ENCODE results near the gene HACD4.
"Not testable (repeated sequence)": the region's sequence is repeated elsewhere in the genome, so short reads cannot be mapped to it uniquely, and the experiment has no call there.

HACD4 gene

DNA sequence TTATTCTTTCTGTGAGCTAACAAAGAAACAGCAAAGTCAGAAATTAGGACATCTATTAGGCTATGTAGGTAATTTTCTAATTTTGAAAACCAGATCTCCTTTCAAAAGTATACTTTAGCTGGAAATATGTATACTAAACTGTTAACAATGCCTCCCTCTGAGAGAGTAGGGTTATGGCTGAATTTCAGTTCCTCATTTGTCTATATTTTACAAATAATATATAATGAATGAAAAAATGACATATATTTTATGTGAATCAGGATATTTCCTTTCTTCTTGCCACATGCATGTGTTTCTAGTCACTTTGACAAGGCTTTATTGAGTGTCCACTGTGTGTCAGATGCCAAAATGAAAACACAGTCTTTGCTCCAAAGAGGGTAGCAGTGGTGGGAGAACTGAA lies 15.4 kb downstream of the HACD4 start:
- no peak for DNase-seq

DNA sequence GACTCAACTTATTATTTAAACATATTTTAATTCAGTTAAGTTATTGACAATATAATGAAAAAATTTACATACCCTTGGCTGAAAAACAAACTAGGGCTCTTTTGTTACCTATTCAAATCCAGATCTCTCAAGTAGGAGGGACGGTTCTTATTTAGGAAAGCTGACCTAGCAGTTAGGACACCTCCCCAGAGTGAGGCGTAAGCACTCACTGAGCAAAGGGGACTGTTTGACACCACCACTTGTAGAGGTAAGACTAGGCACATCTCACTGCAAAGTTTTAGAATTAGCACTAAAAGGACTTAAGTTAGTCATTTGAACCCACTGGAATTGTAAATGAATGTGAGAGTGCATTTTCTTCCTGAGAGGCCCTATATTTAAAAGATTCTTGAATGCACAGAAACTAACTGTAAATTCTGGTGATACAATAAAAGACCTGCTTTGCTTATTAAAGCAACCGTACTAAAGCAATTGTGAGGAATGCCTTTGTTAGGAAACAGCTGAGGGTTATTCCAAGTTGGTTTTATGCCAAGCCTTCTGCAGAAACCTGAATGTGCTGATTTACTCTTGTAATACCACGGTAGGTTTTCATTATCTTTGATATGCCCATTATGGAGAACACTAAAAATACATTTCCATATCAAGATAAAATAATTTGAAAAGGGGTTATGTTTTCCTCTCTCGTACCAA lies 16.2 kb downstream of the HACD4 start:
- no peak for DNase-seq

DNA sequence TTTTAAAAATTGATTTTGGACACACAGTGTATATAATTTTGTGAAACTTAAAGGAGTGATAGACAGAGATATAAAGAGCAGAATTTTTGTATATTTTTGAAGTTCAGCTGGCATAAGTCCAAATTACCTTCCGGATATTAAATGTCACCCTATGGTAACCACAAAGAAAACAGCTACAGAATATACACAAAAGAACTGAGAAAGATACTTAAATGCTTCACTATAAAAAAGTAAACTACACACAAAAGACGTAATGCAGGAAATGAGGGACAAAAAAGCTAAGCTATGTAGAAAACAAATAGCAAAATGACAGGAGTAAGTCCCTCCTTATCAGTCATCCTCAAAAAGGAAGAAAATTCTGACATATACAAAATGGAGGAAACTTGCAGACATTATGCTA lies 29.4 kb downstream of the HACD4 start:
- DNase-seq, result no peak

DNA sequence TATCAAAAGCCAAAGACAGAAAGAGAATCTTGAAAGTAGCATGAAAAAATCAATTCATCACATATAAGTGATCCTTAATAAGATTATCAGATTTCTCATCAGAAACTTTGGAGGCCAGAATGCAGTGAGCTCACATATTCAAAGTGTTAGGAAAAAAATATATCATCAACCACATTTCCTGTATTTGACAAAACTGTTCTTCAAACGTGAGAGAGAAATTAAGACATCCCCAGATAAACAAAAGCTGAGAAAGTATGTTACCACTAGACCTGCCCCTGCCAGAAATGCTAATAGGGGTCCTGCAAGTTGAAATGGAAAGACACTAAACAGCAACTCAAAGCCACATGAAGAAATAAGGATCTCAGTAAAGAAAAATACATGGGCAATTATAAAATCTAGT lies 29.9 kb downstream of the HACD4 start:
- no peak for DNase-seq

DNA sequence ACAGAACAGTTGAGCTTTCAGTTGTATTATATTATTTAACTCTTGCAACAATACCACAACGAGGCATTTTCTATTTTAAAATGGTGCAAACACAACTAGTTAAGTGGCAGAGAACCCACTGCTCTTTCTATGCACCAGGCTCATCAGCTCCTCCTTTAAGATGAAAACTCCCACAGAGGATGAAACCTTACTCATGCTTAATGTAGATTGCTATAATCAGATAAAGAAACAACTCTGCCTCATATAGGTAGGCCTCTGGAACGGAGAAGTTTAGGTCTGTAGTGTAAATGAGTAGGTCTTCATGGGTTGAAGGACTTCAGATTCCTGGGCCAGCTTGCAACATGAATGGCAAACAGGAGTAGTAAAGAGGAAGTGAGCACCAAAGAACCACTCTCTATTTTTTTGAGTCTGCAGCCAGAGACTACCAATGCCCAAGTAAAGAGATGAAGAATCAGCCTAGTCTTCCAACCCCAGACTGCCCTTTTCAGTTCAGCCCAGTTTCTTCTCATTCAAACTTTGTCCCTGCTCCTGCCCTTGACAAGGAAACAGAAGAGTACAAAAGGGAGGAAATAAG lies 33.9 kb downstream of the HACD4 start:
- no peak for DNase-seq

DNA sequence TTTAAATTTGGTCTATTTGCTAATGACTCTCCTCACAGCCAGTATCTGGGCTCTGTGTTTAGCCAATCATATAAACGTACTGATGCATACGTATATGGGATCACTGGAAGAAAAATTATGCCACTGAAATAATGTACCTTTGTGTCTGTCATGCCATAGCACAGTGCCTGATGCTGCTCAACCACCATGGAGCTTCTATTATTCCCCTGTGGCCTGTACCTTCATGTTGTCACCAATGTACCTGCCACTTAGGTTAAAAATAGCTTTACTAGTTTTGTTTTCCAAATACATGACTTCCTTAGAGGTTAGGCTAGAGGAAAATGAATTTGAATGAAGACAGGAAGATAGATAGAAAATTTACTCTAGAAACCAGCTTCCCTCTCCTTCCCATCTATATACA lies 34.6 kb downstream of the HACD4 start:
- no peak for DNase-seq

DNA sequence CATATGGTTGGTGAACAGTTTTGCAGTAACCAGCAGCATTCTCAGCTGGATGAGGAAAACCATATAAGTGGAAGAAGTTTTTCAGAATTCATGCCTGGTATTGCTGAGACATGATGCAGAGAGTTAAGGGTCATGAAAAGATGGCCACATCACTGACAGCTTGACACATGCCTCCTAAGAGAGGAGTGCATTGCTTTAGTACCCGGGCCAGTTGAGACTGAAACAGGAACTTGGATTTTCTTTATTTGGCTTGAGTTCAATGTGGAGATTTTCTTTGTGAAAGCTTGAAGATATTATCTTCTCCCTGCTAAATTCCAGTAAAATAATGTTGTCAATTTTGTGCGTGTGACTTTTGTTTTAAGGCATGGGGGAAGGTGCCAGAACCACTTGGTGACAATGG lies 35.8 kb downstream of the HACD4 start:
- no peak for DNase-seq

DNA sequence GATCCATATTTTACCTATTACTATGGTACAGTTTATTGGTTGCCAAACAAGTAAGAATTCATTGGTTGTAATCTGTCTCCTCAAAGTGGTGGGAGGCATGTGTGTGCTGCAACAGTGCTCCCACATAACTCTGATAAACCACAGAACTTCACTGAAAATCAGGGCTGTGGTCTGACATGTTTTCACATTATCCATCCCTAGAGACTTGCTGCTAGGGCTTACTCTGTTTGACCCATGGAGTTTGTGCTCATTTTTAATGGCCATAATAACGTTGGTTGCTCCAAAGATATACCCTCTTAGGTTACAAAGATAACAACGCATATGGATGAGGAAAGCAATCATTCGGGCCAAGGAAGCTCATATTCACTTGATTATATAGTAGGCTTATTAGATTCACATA lies 37.0 kb downstream of the HACD4 start:
- no peak for DNase-seq

DNA sequence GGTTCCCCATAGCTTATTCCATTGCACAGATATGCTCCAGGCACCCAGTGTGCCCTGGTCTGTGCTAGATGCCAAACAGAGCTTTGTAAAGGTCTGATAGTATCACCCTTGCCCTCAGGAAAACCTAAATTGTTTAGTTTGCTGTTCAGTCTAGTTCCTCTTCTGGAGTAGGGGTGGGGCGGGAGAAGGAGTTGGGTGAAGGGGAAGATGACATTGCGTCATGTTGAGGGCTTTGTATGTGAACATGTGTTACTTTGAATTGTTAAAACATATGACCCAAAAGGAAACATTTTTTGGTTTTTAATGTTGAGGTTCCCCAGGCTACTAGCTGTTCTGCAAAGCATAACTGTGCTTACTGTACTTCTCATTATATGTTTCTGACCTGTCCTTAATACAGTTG lies 40.6 kb downstream of the HACD4 start:
- DNase-seq, result no peak

DNA sequence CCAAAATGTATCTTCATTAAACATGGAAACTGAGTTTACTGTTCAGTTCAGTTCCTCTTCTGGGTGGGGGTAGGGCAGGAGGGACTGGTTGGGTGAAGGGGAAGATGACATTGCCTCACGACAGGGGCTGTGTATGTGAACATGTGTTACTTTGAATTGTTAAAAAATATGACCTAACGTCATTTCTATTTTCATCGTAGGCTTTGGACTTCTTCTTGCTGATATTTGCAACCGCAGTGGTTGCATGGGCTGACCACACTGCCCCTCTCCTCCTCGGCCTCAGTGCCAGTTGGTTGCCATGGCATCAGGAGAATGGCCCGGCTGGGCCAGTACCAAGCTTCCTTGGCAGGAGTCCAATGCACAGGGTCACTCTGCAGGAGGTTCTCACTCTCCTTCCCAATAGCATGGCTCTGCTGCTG lies 41.5 kb downstream of the HACD4 start:
- DNase-seq, result no peak

DNA sequence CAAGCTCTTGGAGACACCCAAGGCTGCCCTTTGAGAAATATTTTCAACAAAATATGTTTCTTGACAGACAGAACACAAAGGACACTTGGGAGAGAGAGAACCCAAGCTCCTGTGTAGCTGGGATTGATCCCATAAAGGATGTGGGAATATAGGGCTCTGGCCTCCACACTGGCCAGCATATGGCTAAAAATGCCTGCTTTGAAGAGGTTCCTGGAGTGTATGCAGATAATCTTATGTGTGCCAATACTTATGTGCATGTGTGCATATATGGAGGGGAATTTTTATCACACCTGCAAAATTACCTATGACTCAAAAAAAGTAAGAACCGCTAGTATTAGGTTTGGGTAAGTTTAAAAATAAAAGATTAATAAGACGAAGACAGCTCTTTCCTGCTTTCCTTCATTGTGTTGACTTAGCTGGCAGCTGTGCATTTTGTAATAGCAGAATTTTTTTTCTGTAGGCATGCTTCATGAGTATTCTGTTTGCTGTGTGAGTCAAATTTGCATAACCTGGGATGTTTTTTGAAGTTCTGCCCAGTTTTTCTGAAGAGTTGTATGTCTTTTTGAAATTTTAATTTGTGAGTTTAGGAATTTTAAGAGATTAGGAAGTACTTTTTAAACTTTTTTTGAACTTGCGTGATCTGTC lies 42.6 kb downstream of the HACD4 start:
- DNase-seq, result no peak

DNA sequence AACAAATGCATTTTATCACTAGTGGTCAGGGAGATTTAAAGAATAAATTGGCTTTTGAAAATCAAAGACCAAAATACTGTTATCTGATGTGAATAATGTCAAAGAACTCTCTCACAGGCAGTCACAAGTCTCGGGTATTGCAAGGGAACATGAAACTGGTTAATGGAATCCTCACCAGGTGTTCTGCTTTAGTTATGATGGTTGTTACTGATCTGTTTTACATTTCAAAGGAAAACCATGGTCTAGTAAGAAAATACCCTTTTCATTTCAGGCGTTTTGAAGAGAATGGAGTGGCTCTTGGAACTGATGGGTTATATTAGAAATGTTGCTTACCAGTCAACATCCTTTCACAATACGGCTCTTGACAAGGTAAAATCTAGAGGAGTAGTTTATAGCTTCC lies 43.4 kb downstream of the HACD4 start:
- DNase-seq, result no peak

DNA sequence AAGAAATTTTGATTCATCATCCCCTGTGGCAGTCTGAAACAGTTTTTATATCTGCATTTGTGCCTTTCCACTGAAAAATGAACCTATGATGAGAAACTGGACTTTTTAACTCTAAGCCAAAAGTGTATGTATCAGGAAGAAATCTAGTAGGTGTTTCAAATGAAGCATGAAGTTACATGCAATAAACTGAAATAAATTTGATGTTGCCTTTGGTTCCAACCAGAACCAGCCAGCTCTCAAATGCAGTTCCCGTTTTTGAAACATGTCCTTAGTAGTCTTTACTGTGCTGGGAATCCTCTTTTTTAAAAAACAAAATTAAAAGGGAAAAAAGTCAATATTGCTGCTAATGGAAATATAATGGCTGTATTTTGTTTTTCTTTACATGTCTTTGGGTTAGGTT lies 43.9 kb downstream of the HACD4 start:
- DNase-seq, result no peak

DNA sequence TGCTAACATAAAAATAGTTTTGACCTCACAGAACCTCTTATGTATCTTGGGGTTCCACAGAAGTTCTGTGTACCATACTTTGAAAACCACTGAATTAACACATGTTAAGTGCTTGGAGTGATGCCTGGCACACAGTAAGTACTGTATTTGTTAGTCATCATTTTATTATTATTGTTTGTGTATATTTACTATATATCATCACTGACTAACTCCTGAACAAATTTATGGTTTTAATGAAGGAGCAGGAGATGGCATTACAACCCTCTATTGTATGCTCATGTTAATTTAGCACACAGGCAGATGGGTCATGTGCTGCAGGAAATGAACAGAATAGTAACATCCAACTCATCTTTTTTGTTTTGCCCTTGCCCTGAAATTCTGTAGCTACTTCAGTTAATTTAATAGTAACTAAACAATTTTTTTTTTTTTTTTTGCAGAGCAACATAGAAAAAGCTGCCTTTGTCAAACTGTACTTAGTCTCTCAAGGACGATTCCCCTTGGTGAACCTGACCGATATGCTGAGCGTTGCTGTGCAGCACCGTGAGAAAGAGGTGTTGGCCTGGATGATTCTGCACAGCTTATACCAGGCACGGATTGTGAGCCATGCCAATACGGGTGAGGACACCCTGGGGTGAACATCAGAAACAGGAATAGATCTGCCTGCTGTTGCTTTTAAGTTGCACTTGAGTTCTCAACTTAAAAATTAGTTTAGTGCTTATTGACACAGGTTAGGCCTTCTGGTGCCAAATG lies 45.4 kb downstream of the HACD4 start:
- DNase-seq, result no peak

DNA sequence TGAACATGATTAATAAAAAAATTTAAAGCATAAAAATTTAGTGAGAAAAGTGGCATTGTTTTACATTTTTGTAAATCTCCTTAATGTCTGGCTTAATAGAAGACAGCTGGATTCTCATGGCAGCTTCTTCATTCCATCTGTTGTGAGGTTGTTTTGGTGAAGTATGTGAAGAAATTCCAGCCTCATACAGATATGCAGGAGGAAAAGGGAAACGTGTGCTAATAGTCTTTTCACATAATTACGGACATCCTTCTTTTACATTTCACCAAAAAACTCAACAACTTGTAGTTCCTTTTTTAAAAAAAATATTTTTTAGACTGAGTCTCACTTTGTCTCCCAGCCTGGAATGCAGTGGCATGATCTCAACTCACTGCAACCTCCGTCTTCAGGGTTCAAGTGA lies 46.9 kb downstream of the HACD4 start:
- DNase-seq, result no peak

DNA sequence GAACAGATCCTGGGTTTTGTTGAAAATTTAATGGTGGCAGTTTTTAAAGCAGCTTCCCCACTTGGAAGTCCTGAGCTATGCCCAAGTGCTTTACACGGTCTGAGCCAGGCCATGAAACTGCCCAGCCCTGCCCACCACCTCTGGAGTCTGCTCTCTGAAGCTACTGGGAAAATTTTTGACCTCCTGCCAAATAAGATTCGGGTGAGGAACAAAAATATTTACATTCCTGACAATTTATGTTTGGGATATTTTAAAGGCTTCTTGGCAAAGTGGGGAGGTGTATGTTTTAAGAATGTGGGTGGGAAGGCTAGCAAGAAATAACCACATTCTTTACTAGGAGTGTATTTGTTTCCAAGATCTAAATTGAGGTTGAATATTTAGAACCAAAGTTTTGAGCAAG lies 50.0 kb downstream of the HACD4 start:
- no peak for DNase-seq

DNA sequence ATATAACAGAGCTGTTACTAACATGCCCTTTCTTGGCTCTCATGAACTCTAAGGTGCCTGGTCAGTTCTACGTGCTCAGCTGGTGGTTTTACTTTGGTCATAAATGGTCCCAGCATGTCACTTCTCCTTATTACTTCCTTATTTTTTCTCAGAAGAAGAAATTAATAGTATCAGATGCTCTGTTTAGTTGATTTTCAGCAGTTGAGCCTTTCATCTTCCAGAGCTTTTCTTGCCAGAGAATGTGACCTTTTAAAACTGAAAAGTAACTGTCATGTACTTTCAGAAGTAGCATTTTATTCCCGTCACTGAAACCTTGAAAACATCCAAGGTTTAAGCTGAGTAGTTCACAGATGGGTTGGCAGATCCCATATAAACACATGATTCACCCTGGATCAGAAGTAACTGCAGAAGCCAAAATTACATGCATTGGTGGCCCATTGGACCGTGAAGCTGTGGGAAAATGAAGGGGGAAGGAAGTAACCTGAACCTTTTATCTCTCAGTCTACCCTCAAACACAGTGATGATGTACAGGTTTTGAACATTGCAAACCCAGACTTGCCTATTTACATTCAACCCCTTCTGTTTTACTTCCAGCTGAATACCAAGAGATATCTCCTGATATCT lies 50.5 kb downstream of the HACD4 start:
- no peak for DNase-seq

DNA sequence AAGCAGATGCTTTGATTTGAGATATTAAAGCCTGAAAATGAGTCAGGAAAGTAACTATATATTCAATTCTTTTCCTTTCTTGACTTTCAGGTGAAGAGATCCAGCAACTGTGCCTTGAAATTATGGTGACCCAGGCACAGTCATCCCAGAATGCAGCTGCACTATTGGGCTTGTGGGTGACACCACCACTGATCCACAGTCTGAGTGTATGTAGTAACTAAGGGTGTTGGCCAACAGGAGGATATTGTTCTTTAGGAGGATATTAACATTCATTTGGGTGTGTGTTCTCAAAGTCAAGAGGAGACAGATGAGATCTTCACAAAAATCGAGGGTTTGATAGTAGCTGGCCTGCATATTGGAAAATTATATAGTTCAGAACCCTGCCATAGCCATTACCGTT lies 53.2 kb downstream of the HACD4 start:
- no peak for DNase-seq

DNA sequence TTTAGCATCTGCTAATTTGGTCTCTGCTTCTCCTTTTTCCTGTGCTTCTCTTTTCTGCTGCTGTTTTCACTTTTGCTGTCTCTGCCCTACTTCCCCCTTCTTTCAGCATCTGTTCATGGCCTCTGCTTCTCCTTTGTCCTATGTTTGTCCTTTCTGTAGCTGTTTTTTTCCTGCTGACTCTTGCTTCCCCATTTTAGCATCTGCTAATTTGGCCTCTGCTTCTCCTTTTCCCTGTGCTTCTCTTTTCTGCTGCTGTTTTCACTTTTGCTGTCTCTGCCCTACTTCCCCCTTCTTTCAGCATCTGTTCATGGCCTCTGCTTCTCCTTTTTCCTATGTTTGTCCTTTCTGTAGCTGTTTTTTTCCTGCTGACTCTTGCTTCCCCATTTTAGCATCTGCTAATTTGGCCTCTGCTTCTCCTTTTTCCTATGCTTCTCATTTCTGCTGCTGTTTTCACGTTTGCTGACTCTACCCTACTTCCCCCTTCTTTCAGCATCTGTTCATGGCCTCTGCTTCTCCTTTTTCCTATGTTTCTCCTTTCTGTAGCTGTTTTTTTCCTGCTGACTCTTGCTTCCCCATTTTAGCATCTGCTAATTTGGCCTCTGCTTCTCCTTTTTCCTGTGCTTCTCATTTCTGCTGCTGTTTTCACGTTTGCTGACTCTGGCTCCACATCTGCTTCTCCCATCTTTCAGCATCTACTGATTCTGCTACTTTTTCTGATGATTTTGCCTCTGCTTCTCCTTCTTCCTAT lies 57.1 kb downstream of the HACD4 start:
- not testable (repeated sequence) for DNase-seq

DNA sequence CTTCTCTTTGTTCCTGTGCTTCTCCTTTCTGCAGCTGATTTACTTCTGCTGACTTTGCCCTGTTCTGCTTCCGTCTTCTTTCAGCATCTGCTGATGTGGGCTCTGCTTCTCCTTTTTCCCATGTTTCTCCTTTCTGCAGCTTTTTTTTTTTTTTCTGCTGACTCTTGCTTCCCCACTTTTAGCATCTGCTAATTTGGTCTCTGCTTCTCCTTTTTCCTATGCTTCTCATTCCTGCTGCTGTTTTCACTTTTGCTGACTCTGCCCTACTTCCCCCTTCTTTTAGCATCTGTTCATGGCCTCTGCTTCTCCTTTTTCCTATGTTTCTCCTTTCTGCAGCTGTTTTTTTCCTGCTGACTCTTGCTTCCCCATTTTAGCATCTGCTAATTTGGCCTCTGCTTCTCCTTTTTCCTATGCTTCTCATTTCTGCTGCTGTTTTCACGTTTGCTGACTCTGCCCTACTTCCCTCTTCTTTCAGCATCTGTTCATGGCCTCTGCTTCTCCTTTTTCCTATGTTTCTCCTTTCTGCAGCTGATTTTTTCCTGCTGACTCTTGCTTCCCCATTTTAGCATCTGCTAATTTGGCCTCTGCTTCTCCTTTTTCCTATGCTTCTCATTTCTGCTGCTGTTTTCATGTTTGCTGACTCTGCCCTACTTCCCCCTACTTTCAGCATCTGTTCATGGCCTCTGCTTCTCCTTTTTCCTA lies 58.0 kb downstream of the HACD4 start:
- DNase-seq, result not testable (repeated sequence)

DNA sequence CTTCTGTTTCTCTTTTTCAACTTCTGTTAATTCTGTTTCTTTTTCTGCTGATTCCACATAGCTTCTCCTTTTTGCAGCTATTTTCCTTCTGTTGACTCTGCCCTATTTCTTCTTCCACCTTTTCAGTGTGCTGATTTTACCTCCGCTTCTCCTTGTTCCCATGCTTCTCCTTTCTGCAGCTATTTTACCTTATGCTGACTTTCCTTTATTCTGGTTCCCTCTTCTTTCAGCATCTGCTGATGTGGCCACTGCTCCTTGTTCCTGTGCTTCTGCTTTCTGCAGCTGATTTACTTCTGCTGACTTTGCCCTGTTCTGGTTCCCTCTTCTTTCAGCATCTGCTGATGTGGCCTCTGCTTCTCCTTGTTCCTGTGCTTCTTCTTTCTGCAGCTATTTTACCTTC lies 58.8 kb downstream of the HACD4 start:
- DNase-seq, result no peak
